Spinal cord (tissue), 10 donors: ENCODE measurements around the gene CRNKL1. TPM values are rescaled to one million over a fixed set of nuclear protein-coding genes. Genes with fewer than 3 reads are reported as not detected.

ENCODE experiments used
- DNase-seq, 6 donors: peaks; one replicate each; pipeline versions ENCODE4 v3.0.0 to v3.0.0-alpha.2; 2013 to 2015; ENCODE audit warnings: low spot score in 6 of 6, low read depth in 4 of 6
- H3K27ac ChIP-seq: one replicate; pipeline ENCODE4 v1.5.1; 2013; ENCODE audit warnings: low read depth, low read length, control low read depth
- H3K27me3 ChIP-seq: one replicate; pipeline ENCODE4 v1.6.1; 2013; ENCODE audit warnings: low read length; ENCODE audit not compliant: control insufficient read depth, insufficient read depth
- H3K36me3 ChIP-seq: one replicate; pipeline ENCODE4 v1.6.1; 2013; ENCODE audit warnings: low read length; ENCODE audit not compliant: control insufficient read depth, insufficient read depth
- H3K4me1 ChIP-seq: one replicate; pipeline ENCODE4 v1.6.1; 2013; ENCODE audit warnings: low read length; ENCODE audit not compliant: control insufficient read depth, insufficient read depth
- H3K4me3 ChIP-seq: one replicate; pipeline ENCODE4 v1.5.1; 2013; ENCODE audit warnings: low read depth, low read length, control low read depth
- H3K9me3 ChIP-seq: one replicate; pipeline ENCODE4 v1.6.1; 2013; ENCODE audit warnings: low read length; ENCODE audit not compliant: control insufficient read depth, insufficient read depth
- WGBS: methylation state at CpG from one replicate; pipeline ENCODE4 v1.1.5; 2013; ENCODE audit warnings: missing lambda C conversion rate; ENCODE audit not compliant: insufficient coverage; 5-methylcytosine and 5-hydroxymethylcytosine counted together
- polyA plus RNA-seq, 2 donors: library from polyadenylated mRNA; unstranded; fragments of 120-200 nt; gene quantifications; one replicate each; pipeline ENCODE4 v1.2.1, GENCODE V29; 2013; ENCODE audit not compliant: insufficient read length in 2 of 2
- total RNA-seq, 2 donors: library from RNA; depleted of rRNA in 1 of 2; stranded (reverse); fragments of 120-200 nt in 1 of 2; fragments of >200 nt in 1 of 2; gene quantifications; one replicate each; pipeline versions ENCODE4 v1.2.3 to v1.2.4, GENCODE V29; 2013 to 2014
- donor health status: healthy.

Gene CRNKL1
- total and polyA plus RNA-seq, 4 donors = 21.8 to 45.5 (median 32.2) TPM

GRCh38 chr20:20085071-20085470, 32.8 kb upstream of the CRNKL1 start:
- 72% methylated on average over 7 of the region's 9 CpGs for WGBS
- Histone ChIP-seq H3K27me3 (no peaks in the 10 kb centered on the region), H3K9me3 (no peaks in the 10 kb centered on the region), H3K36me3 (no peaks in the 10 kb centered on the region), H3K27ac (no peak overlapping the region), H3K4me1 (no peaks in the 10 kb centered on the region), H3K4me3 (no peak overlapping the region)
- DNase-seq = peak in 1 of 6 donors; percentile 31

GRCh38 chr20:20084296-20084752, 32.1 kb upstream of the CRNKL1 start:
- peak in 1 of 6 donors; percentile 38 for DNase-seq

GRCh38 chr20:20083807-20084206, 31.5 kb upstream of the CRNKL1 start:
- Histone ChIP-seq H3K27ac (no peak overlapping the region), H3K27me3 (peaks cover 2% of the 10 kb centered on the region), H3K4me3 (no peak overlapping the region), H3K4me1 (no peaks in the 10 kb centered on the region), H3K36me3 (no peaks in the 10 kb centered on the region), H3K9me3 (no peaks in the 10 kb centered on the region)
- no CpG with 5 or more reads among the region's 3 CpGs for WGBS
- peak in 2 of 6 donors; percentile 72 to 88 for DNase-seq

More at GRCh38 chr20:20084296-20084752, 32.1 kb upstream of the CRNKL1 start:
- H3K9me3 ChIP-seq = no peaks in the 10 kb centered on the region
- H3K27ac ChIP-seq = no peak overlapping the region
- H3K36me3 ChIP-seq = no peaks in the 10 kb centered on the region
- H3K4me1 ChIP-seq = no peaks in the 10 kb centered on the region
- WGBS = 77% methylated on average over 8 of the region's 8 CpGs
- H3K27me3 ChIP-seq = no peaks in the 10 kb centered on the region
- no peak overlapping the region for H3K4me3 ChIP-seq

GRCh38 chr20:20079102-20079784, 27.0 kb upstream of the CRNKL1 start:
- DNase-seq = no peak
- 91% methylated on average over 1 of the region's 5 CpGs for WGBS
- H3K9me3 ChIP-seq = no peaks in the 10 kb centered on the region

GRCh38 chr20:20078041-20078440, 25.8 kb upstream of the CRNKL1 start:
- 98% methylated on average over 4 of the region's 4 CpGs for WGBS

More at GRCh38 chr20:20079102-20079784, 27.0 kb upstream of the CRNKL1 start:
- H3K4me1 ChIP-seq = peaks cover 4% of the 10 kb centered on the region
- H3K36me3 ChIP-seq = no peaks in the 10 kb centered on the region
- H3K27me3 ChIP-seq = peaks cover 2% of the 10 kb centered on the region
- no peak overlapping the region for H3K27ac ChIP-seq
- H3K4me3 ChIP-seq = no peak overlapping the region

GRCh38 chr20:20076297-20077065, 24.2 kb upstream of the CRNKL1 start:
- DNase-seq = peak in 2 of 6 donors; percentile 40 to 61
- no peak overlapping the region for H3K27ac ChIP-seq

More at GRCh38 chr20:20078041-20078440, 25.8 kb upstream of the CRNKL1 start:
- H3K4me1 ChIP-seq = peaks cover 8% of the 10 kb centered on the region
- H3K27me3 ChIP-seq = peaks cover 2% of the 10 kb centered on the region
- H3K4me3 ChIP-seq = no peak overlapping the region
- H3K27ac ChIP-seq = no peak overlapping the region
- H3K9me3 ChIP-seq = no peaks in the 10 kb centered on the region
- H3K36me3 ChIP-seq = no peaks in the 10 kb centered on the region
- DNase-seq = no peak

GRCh38 chr20:20075032-20075431, 22.8 kb upstream of the CRNKL1 start:
- no peak overlapping the region for H3K4me3 ChIP-seq
- no peak for DNase-seq
- H3K27ac ChIP-seq = no peak overlapping the region
- H3K36me3 ChIP-seq = no peaks in the 10 kb centered on the region
- peaks cover 8% of the 10 kb centered on the region for H3K4me1 ChIP-seq
- no peaks in the 10 kb centered on the region for H3K9me3 ChIP-seq
- peaks cover 2% of the 10 kb centered on the region for H3K27me3 ChIP-seq
- no CpG with 5 or more reads among the region's 4 CpGs for WGBS

More at GRCh38 chr20:20076297-20077065, 24.2 kb upstream of the CRNKL1 start:
- Histone ChIP-seq H3K36me3 (no peaks in the 10 kb centered on the region), H3K27me3 (peaks cover 2% of the 10 kb centered on the region), H3K4me1 (peaks cover 8% of the 10 kb centered on the region), H3K9me3 (no peaks in the 10 kb centered on the region), H3K4me3 (no peak overlapping the region)
- 86% methylated on average over 5 of the region's 9 CpGs for WGBS

GRCh38 chr20:20073801-20074371, 21.6 kb upstream of the CRNKL1 start:
- H3K4me1 ChIP-seq = peaks cover 8% of the 10 kb centered on the region

GRCh38 chr20:20070871-20071726, 18.8 kb upstream of the CRNKL1 start:
- Histone ChIP-seq H3K27ac (no peak overlapping the region), H3K27me3 (no peaks in the 10 kb centered on the region), H3K4me3 (no peak overlapping the region), H3K4me1 (peaks cover 6% of the 10 kb centered on the region), H3K9me3 (no peaks in the 10 kb centered on the region), H3K36me3 (no peaks in the 10 kb centered on the region)
- DNase-seq = no peak
- 70% methylated on average over 9 of the region's 10 CpGs for WGBS

More at GRCh38 chr20:20073801-20074371, 21.6 kb upstream of the CRNKL1 start:
- H3K36me3 ChIP-seq = no peaks in the 10 kb centered on the region
- H3K27me3 ChIP-seq = no peaks in the 10 kb centered on the region
- H3K4me3 ChIP-seq = no peak overlapping the region
- no peaks in the 10 kb centered on the region for H3K9me3 ChIP-seq
- peak in 2 of 6 donors; percentile 78 for DNase-seq
- 31% methylated on average over 5 of the region's 15 CpGs for WGBS
- H3K27ac ChIP-seq = no peak overlapping the region
